BLaER1 treated with 17β-estradiol and CSF1 and Interleukin-3, amounts not matched to agents 10 nM and 100 nM (cell line): ENCODE measurements around the gene PRKAR1A.
A peak's percentile ranks its signal among the peaks of the same experiment; 100 is the strongest.

Source experiments
- H3K27ac ChIP-seq, 11 experiments: shearing (Covaris generic); formaldehyde crosslinking; 2 replicates each; pipeline ENCODE4 v1.8.1; 2022
- H3K27me3 ChIP-seq, 11 experiments: shearing (Covaris generic); formaldehyde crosslinking; 2 replicates each; pipeline ENCODE4 v1.8.1; 2022
- H3K36me3 ChIP-seq, 11 experiments: shearing (Covaris generic); formaldehyde crosslinking; 2 replicates each; pipeline ENCODE4 v1.8.1; 2022
- H3K4me1 ChIP-seq, 10 experiments: shearing (Covaris generic); formaldehyde crosslinking; 2 replicates each; pipeline ENCODE4 v1.8.1; 2022
- H3K4me2 ChIP-seq, 11 experiments: shearing (Covaris generic); formaldehyde crosslinking; 2 replicates each; pipeline ENCODE4 v1.8.1; 2022
- H3K4me3 ChIP-seq, 10 experiments: shearing (Covaris generic); formaldehyde crosslinking; 2 replicates each; pipeline ENCODE4 v1.8.1; 2022
- H3K9ac ChIP-seq, 11 experiments: shearing (Covaris generic); formaldehyde crosslinking; 2 replicates each; pipeline ENCODE4 v1.8.1; 2022
- H3K9me3 ChIP-seq, 11 experiments: shearing (Covaris generic); formaldehyde crosslinking; replicated peaks in 1 of 11; 2 replicates each; pipeline ENCODE4 v1.8.1; 2022
- H4K20me1 ChIP-seq, 11 experiments: shearing (Covaris generic); formaldehyde crosslinking; 2 replicates each; pipeline ENCODE4 v1.8.1; 2022
- Cebpa-rat ChIP-seq, 11 experiments: shearing (Covaris generic); IDR thresholded peaks; 2 replicates each; pipeline ENCODE4 v1.8.1; 2022

Gene PRKAR1A

DNA sequence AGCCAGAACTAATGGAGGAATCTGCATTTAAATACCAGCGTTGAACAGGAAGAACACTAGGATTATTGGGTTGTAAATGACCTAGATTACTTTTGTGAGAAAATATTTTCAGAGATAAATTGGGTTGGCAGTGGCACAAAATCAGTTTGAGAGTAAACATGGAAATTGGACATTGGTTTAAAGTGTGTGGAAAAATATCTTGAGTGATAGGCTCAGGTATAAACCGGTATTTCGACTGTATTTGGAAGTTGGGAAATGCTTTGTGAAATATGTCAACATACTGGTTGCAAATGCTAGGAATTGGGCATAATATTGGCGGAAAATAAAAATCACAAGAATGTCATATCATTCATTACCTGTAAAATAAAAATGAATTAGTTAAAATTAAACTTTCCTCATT lies 15.1 kb downstream of the PRKAR1A start:
- Histone ChIP-seq H3K4me1 (no peaks in the 10 kb centered on the region), H3K4me3 (no peak overlapping the region), H3K27me3 (no peaks in the 10 kb centered on the region), H3K9me3 (no peaks in the 10 kb centered on the region), H3K4me2 (no peak overlapping the region), H3K36me3 (peaks cover 96 to 100% (median 100%) of the 10 kb centered on the region in 11 experiments), H3K9ac (no peak overlapping the region), H4K20me1 (peaks cover 8 to 100% (median 27%) of the 10 kb centered on the region in 11 experiments; a peak in 18 of 22 replicates), H3K27ac (no peak overlapping the region)
- TF ChIP-seq Cebpa-rat (IDR thresholded peaks at IDR 0.05), result no peak

DNA sequence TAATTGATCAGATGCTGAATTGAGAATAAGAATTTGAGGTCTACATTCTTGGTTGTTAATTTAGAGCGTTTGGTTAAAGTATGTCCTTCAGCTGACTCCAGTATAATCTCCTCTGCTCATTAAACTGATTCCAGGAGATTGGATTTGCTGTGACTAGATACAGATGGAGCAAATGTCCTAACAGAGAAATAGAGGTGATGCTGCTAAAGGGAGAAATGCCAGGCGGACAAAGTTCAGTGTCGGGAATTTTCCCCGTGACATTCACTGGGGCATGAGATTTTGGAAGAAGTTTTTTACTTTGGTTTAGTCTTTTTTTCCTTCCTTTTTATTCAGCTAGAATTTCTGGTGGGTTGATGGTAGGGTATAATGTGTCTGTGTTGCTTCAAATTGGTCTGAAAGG lies 19.0 kb downstream of the PRKAR1A start:
- Histone ChIP-seq H3K27me3 (no peaks in the 10 kb centered on the region), H3K27ac (no peak overlapping the region), H3K9ac (no peak overlapping the region), H3K9me3 (no peaks in the 10 kb centered on the region), H3K4me3 (no peak overlapping the region), H3K36me3 (peaks cover 93 to 100% (median 99%) of the 10 kb centered on the region in 11 experiments), H3K4me2 (no peak overlapping the region), H3K4me1 (no peaks in the 10 kb centered on the region), H4K20me1 (peaks cover 1 to 100% (median 16%) of the 10 kb centered on the region in 11 experiments; a peak in 17 of 22 replicates)
- no peak for TF ChIP-seq Cebpa-rat (IDR thresholded peaks at IDR 0.05)

DNA sequence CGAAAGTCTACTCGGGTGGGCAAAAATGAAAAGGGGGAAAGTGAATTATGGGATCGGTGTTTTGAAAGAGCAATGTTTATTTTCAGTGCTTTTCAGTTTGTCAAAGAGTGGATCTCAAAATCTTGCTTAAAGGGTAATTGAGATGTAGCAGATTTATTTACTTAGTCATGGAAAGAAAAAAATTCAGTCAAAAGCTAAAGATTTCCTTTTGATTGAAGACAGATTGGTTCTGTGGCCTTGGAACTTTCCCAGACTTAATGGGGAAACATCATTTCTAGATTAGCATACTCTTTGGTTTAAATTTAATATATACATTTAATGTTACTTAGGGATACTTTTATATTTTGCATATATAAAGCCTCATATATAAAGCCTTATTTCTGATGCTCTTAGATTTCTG lies 20.6 kb downstream of the PRKAR1A start:
- Histone ChIP-seq H4K20me1 (peaks cover 7 to 100% (median 23%) of the 10 kb centered on the region in 11 experiments; a peak in 17 of 22 replicates), H3K27me3 (no peaks in the 10 kb centered on the region), H3K4me3 (no peak overlapping the region), H3K4me2 (no peak overlapping the region), H3K9ac (no peak overlapping the region), H3K9me3 (no peaks in the 10 kb centered on the region), H3K36me3 (peaks cover 93 to 100% (median 100%) of the 10 kb centered on the region in 11 experiments), H3K4me1 (no peaks in the 10 kb centered on the region), H3K27ac (no peak overlapping the region)
- no peak for TF ChIP-seq Cebpa-rat (IDR thresholded peaks at IDR 0.05)

DNA sequence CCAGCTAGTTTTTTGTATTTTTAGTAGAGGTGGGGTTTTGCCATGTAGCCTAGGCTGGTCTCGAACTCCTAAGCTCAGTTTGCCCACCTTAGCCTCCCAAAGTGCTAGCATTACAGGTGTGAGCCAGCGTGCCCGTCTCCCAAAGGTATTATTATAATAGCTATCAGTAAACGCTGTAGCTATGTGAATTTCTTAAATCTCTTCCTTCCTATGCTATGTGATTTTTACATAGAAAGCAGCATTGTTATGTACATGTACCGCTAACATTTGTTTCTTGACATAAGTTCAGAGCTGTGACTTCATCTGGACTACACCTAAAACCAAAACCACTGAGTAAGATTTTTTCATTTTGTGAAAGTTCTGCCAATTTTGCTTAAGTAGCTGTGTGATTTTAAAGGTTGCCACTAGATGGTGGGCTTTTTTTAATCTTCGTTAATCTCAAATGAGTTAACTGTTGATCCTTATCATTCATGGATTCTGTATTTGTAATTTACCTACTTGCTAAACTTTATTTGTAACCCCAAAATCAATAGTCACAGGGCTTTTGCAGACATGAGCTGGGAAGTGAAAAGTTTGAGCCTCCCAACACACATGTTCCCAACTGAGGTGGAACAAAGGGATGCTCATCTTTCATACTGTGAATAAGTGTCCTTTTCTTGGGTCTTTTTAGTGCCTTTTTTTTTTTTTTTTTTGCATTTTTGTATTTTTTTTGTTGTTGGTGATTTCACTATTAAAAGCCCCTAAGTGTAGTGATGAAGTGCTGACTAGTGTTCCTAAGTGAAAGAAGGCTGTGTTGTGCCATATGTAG lies 21.9 kb downstream of the PRKAR1A start:
- no peak for TF ChIP-seq Cebpa-rat (IDR thresholded peaks at IDR 0.05)
- Histone ChIP-seq H4K20me1 (peaks cover 7 to 100% (median 27%) of the 10 kb centered on the region in 11 experiments; a peak in 17 of 22 replicates), H3K27ac (no peak overlapping the region), H3K27me3 (no peaks in the 10 kb centered on the region), H3K9ac (no peak overlapping the region), H3K4me1 (no peaks in the 10 kb centered on the region), H3K9me3 (no peaks in the 10 kb centered on the region), H3K36me3 (peaks cover 84 to 100% (median 94%) of the 10 kb centered on the region in 11 experiments), H3K4me2 (no peak overlapping the region), H3K4me3 (no peak overlapping the region)

DNA sequence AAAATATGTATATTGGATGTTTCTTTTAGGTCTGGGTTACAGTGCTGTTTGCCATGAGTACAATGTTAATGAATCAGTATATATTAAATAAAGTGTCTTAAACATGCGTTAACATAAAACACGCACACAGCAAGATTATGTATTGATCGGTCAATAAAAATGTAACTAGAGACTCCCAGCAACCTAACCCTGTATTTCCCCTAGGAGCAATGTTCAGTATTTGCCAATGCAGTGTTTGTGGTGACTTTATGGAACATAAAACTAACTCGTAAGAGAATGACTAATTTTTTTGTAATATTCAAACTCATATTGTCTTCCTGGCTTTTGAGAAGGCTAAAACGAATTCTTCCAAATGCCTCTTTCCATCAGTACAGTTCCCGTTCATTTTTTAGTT lies 22.5 kb downstream of the PRKAR1A start:
- 0 out of 20 replicates have a peak, but pooled peaks cover 0 to 2% (median 0%) of the 10 kb centered on the region in 10 experiments for H3K4me1 ChIP-seq
- no peaks in the 10 kb centered on the region for H3K9me3 ChIP-seq
- TF ChIP-seq Cebpa-rat (IDR thresholded peaks at IDR 0.05), result no peak
- no peaks in the 10 kb centered on the region for H3K27me3 ChIP-seq
- H3K4me2 ChIP-seq, result no peak overlapping the region
- no peak overlapping the region for H3K4me3 ChIP-seq
- H3K36me3 ChIP-seq, result peaks cover 83 to 100% (median 93%) of the 10 kb centered on the region in 11 experiments
- peaks cover 7 to 100% (median 29%) of the 10 kb centered on the region in 11 experiments; a peak in 17 of 22 replicates for H4K20me1 ChIP-seq
- no peak overlapping the region for H3K9ac ChIP-seq
- H3K27ac ChIP-seq, result no peak overlapping the region

DNA sequence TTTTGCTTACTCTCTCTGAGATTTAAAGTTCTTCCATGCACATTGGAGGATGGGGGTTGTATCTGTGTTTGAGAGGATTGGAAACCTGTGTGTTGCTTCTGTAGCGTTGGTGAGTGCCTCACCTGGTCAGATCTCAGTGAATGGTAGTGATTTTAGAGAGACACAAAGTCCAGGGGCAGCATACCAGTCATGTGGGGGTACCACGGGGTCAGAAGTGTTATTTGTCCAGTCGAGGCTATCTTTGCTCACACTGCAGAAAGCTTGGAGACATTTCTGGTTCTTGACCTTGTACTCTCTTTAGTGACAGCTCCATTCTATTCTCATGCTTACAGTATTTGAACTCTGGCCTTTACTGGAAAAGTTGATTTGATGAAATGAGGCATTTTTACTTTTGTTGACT lies 23.7 kb downstream of the PRKAR1A start:
- no peak overlapping the region for H3K4me2 ChIP-seq
- no peak overlapping the region for H3K27ac ChIP-seq
- no peaks in the 10 kb centered on the region for H3K9me3 ChIP-seq
- H3K4me1 ChIP-seq, result 0 out of 20 replicates have a peak, but pooled peaks cover 0 to 4% (median 0%) of the 10 kb centered on the region in 10 experiments
- TF ChIP-seq Cebpa-rat (IDR thresholded peaks at IDR 0.05), result no peak
- peaks cover 5 to 98% (median 25%) of the 10 kb centered on the region in 11 experiments; a peak in 14 of 22 replicates for H4K20me1 ChIP-seq
- no peak overlapping the region for H3K4me3 ChIP-seq
- H3K36me3 ChIP-seq, result peaks cover 81 to 100% (median 93%) of the 10 kb centered on the region in 11 experiments
- peak overlapping the region in 1 of 11 experiments; percentile 23; a peak in 1 of 22 replicates for H3K9ac ChIP-seq
- no peaks in the 10 kb centered on the region for H3K27me3 ChIP-seq

DNA sequence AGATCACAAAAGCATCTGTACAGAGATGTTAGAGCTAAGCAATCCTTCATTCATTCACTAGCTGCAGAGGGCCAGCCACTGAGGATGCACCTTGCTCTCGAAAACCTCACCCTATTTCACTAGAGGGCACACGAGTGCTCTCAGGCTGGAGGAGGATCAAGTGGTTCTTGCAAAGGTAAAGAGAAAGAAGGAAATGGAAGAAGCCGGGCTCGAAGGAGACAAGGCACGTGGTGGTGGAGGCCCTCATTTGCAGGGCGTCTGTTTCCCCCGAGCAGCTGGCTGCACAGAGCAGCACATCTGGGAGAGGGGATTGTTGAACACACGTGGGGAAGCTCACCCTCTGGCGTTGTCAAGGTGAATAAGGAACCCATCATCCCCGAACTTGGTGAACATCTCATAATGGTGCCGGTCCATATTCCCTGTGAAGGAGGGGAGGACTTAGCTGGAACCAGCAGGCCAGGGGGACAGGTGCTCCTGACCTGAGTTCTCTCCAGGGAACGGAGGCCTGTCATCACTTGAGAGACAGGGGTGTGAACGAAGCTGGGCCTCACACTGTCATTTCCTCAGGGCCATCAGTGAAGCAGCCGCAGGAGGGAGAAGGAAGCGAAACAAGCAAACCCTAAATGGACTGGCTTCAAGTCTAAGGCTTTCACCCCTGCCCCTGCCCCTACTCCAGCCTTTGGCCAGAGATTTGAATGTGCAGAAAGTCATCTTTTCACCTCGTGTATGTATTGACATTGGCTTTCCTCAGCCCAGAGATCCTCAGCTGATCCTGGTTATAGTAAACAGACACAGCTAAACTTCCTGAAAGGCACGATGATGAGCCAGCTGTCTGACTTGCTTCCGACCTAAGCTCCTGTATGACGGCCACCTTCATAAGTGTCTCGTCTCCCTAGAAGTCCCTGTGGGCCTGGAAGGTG lies 27.6 kb downstream of the PRKAR1A start:
- no peak overlapping the region for H3K9ac ChIP-seq
- TF ChIP-seq Cebpa-rat (IDR thresholded peaks at IDR 0.05), result no peak
- no peak overlapping the region; a peak in 2 of 22 replicates for H3K27ac ChIP-seq
- H3K4me2 ChIP-seq, result 0 out of 22 replicates have a peak overlapping the region, but pooled peaks of 1 of the 11 experiments have one; percentile 2
- H3K27me3 ChIP-seq, result no peaks in the 10 kb centered on the region
- 0 out of 20 replicates have a peak, but pooled peaks cover 0 to 4% (median 0%) of the 10 kb centered on the region in 10 experiments for H3K4me1 ChIP-seq
- no peaks in the 10 kb centered on the region for H3K9me3 ChIP-seq
- no peak overlapping the region for H3K4me3 ChIP-seq
- peaks cover 43 to 64% (median 56%) of the 10 kb centered on the region in 11 experiments for H3K36me3 ChIP-seq
- peaks cover 0 to 59% (median 20%) of the 10 kb centered on the region in 11 experiments; a peak in 10 of 22 replicates for H4K20me1 ChIP-seq

DNA sequence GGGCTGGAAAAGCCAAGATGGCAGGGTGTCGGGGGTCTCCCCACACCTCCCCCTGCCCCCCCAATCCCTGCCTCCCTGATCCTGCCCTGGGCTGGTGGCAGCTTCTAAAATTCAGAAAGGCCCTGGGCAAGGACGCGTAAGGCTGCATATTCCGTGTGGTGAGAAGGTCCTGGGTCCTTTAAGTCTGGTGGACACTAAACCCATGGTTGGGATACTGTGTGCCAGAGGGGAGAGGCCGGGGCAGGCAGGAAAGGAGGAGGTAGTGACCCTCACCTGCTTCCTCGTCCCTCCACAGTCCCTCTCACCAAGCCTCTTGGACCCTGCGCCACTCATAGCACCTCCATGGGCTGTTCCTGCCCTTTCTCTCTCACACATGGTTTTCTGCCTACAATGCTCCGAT lies 28.8 kb downstream of the PRKAR1A start:
- peaks cover 31 to 53% (median 44%) of the 10 kb centered on the region in 11 experiments for H3K36me3 ChIP-seq
- H3K4me2 ChIP-seq, result no peak overlapping the region
- 0 out of 20 replicates have a peak, but pooled peaks cover 0 to 4% (median 0%) of the 10 kb centered on the region in 10 experiments for H3K4me1 ChIP-seq
- H4K20me1 ChIP-seq, result peaks cover 0 to 48% (median 20%) of the 10 kb centered on the region in 11 experiments; a peak in 10 of 22 replicates
- H3K27ac ChIP-seq, result no peak overlapping the region
- TF ChIP-seq Cebpa-rat (IDR thresholded peaks at IDR 0.05), result no peak
- peaks cover 0 to under 1% (median 0%) of the 10 kb centered on the region in 11 experiments; a peak in 2 of 22 replicates for H3K9me3 ChIP-seq
- H3K27me3 ChIP-seq, result no peaks in the 10 kb centered on the region
- no peak overlapping the region for H3K4me3 ChIP-seq
- H3K9ac ChIP-seq, result no peak overlapping the region
